H1 (cell line): ENCODE measurements around the gene SP1. TPM values are rescaled to one million over a fixed set of nuclear protein-coding genes. Genes with fewer than 3 reads are reported as not detected.
A peak's percentile ranks its signal among the peaks of the same experiment; 100 is the strongest.

Source experiments
- CTCF ChIA-PET: fragments of 300-600 bp; sonication (Branson Sonifier 250); formaldehyde crosslinking; loops from one replicate; lab custom pipeline; 2021; ENCODE audit not compliant: partially characterized antibody; lab: Charles Lee
- POLR2A ChIA-PET: fragments of 300-600 bp; sonication (Branson Sonifier 250); formaldehyde crosslinking; loops from one replicate; lab custom pipeline; 2021; ENCODE audit warnings: inconsistent platforms; ENCODE audit not compliant: partially characterized antibody; lab: Charles Lee
- DNase-seq, 2 experiments: peaks; one replicate each; pipeline versions ENCODE4 v3.0.0 to v3.0.0-alpha.2; 2010 to 2022; ENCODE audit warnings: low spot score in 2 of 2, low read depth in 1 of 2, mixed read lengths in 1 of 2
- FAIRE-seq: peaks from 2 replicates; lab custom pipeline; 2011; peaks lifted over from hg19 to GRCh38; lab: Jason Lieb, UNC
- H2AFZ ChIP-seq: 2 replicates; pipeline ENCODE4 v1.8.1; 2012; ENCODE audit warnings: low read length, inconsistent platforms
- H2AK5ac ChIP-seq: 2 replicates; pipeline ENCODE4 v1.6.1; 2013; ENCODE audit warnings: low read depth, low read length
- H2BK120ac ChIP-seq: replicated peaks from 2 replicates; pipeline ENCODE3; 2013; ENCODE audit warnings: low read depth, low read length, inconsistent platforms
- H2BK12ac ChIP-seq: 2 replicates; pipeline ENCODE4 v1.6.1; 2013; ENCODE audit warnings: low read depth, low read length
- H2BK15ac ChIP-seq: 2 replicates; pipeline ENCODE4 v1.6.1; 2013; ENCODE audit warnings: low read length
- H2BK20ac ChIP-seq: 2 replicates; pipeline ENCODE4 v1.6.1; 2013; ENCODE audit warnings: low read length
- H2BK5ac ChIP-seq: 2 replicates; pipeline ENCODE4 v1.6.1; 2013; ENCODE audit warnings: low read depth, low read length
- H3K14ac ChIP-seq: 2 replicates; pipeline ENCODE4 v1.6.1; 2013; ENCODE audit warnings: inconsistent platforms; ENCODE audit not compliant: insufficient read length
- H3K18ac ChIP-seq: 2 replicates; pipeline ENCODE4 v1.6.1; 2013; ENCODE audit warnings: low read length; ENCODE audit errors: extremely low read depth
- H3K23ac ChIP-seq: 2 replicates; pipeline ENCODE4 v1.6.1; 2013; ENCODE audit warnings: inconsistent platforms; ENCODE audit not compliant: insufficient read length
- H3K23me2 ChIP-seq: 2 replicates; pipeline ENCODE4 v1.6.1; 2013; ENCODE audit warnings: low read depth, low read length
- H3K27ac ChIP-seq: 2 replicates; pipeline ENCODE4 v1.6.1; 2011; ENCODE audit warnings: low read depth, low read length, inconsistent platforms
- H3K27me3 ChIP-seq, 4 experiments: replicated peaks in 1 of 4; 1 replicate in 1 of 4; 2 replicates in 3 of 4; pipeline versions ENCODE4 v1.6.1 to v1.8.1; 2011 to 2013; ENCODE audit warnings: low read length in 3 of 4, mild to moderate bottlenecking in 3 of 4, inconsistent platforms in 2 of 4, mixed read lengths in 2 of 4, moderate library complexity in 1 of 4; ENCODE audit not compliant: control insufficient read depth in 3 of 4, insufficient read depth in 3 of 4; ENCODE audit errors: extremely low read depth in 1 of 4
- H3K36me3 ChIP-seq, 4 experiments: 2 replicates each; pipeline versions ENCODE4 v1.6.1 to v1.8.1; 2011 to 2013; ENCODE audit warnings: mild to moderate bottlenecking in 4 of 4, low read length in 3 of 4, moderate library complexity in 2 of 4, control low read depth in 1 of 4, inconsistent platforms in 1 of 4; ENCODE audit not compliant: insufficient read depth in 4 of 4, control insufficient read depth in 2 of 4
- H3K4ac ChIP-seq: replicated peaks from 2 replicates; pipeline ENCODE3; 2013; ENCODE audit warnings: low read length, low read depth, mixed read lengths, inconsistent platforms; ENCODE audit not compliant: insufficient read length
- H3K4me1 ChIP-seq, 4 experiments: replicated peaks in 1 of 4; 1 replicate in 1 of 4; 2 replicates in 3 of 4; pipeline versions ENCODE4 v1.6.1 to v1.8.1; 2011 to 2013; ENCODE audit warnings: low read length in 3 of 4, inconsistent platforms in 2 of 4, mixed read lengths in 1 of 4; ENCODE audit not compliant: insufficient read depth in 4 of 4, control insufficient read depth in 3 of 4
- H3K4me2 ChIP-seq, 2 experiments: 2 replicates each; pipeline versions ENCODE4 v1.6.1 to v1.8.1; 2011 to 2013; ENCODE audit warnings: low read depth in 2 of 2, low read length in 2 of 2, control low read depth in 1 of 2, inconsistent platforms in 1 of 2, mild to moderate bottlenecking in 1 of 2; ENCODE audit not compliant: insufficient read depth in 1 of 2
- H3K4me3 ChIP-seq, 4 experiments: fragments of 200-600, 300-600 bp in 1 of 4; sonication (generic), shearing (Covaris generic), sonication (Bioruptor Twin) in 1 of 4; 2 replicates each; pipeline versions ENCODE4 v1.5.1 to v1.8.1; 2011 to 2016; ENCODE audit warnings: low read length in 4 of 4, low read depth in 3 of 4, control low read depth in 2 of 4, inconsistent platforms in 2 of 4, mild to moderate bottlenecking in 2 of 4, mixed read lengths in 1 of 4, moderate library complexity in 1 of 4; ENCODE audit not compliant: insufficient read depth in 2 of 4; ENCODE audit errors: extremely low read depth in 1 of 4
- H3K56ac ChIP-seq: replicated peaks from 2 replicates; pipeline ENCODE3; 2013; ENCODE audit warnings: low read depth, mild to moderate bottlenecking, mixed read lengths, low read length, inconsistent platforms; ENCODE audit not compliant: insufficient read length
- H3K79me1 ChIP-seq: 2 replicates; pipeline ENCODE4 v1.6.1; 2013; ENCODE audit warnings: low read depth, low read length, control low read depth
- H3K79me2 ChIP-seq, 2 experiments: 2 replicates each; pipeline versions ENCODE4 v1.6.1 to v1.8.1; 2012 to 2013; ENCODE audit warnings: low read length in 2 of 2, mild to moderate bottlenecking in 2 of 2, inconsistent platforms in 1 of 2; ENCODE audit not compliant: insufficient read depth in 2 of 2, control insufficient read depth in 1 of 2
- H3K9ac ChIP-seq, 4 experiments: replicated peaks in 1 of 4; 1 replicate in 1 of 4; 2 replicates in 3 of 4; pipeline versions ENCODE4 v1.6.1 to v1.8.1; 2011 to 2013; ENCODE audit warnings: low read depth in 3 of 4, low read length in 3 of 4, control low read depth in 2 of 4, mild to moderate bottlenecking in 2 of 4, moderate library complexity in 2 of 4, inconsistent platforms in 1 of 4; ENCODE audit errors: extremely low read depth in 1 of 4
- H3K9me3 ChIP-seq, 2 experiments: 2 replicates each; pipeline versions ENCODE4 v1.6.1 to v1.8.1; 2012 to 2013; ENCODE audit warnings: mild to moderate bottlenecking in 2 of 2, moderate library complexity in 2 of 2, control low read depth in 1 of 2, inconsistent platforms in 1 of 2, low read depth in 1 of 2, low read length in 1 of 2, mixed read lengths in 1 of 2; ENCODE audit not compliant: insufficient read depth in 2 of 2
- H4K20me1 ChIP-seq, 2 experiments: replicated peaks in 1 of 2; 2 replicates each; pipeline versions ENCODE3 to v1.8.1; 2011 to 2013; ENCODE audit warnings: inconsistent platforms in 2 of 2, low read length in 2 of 2, mild to moderate bottlenecking in 1 of 2; ENCODE audit not compliant: insufficient read depth in 2 of 2, control insufficient read depth in 1 of 2
- H4K5ac ChIP-seq: 2 replicates; pipeline ENCODE4 v1.6.1; 2013; ENCODE audit warnings: low read length, low read depth, mixed read lengths, inconsistent platforms; ENCODE audit not compliant: insufficient read length
- H4K8ac ChIP-seq: 2 replicates; pipeline ENCODE4 v1.8.0; 2013; ENCODE audit warnings: mild to moderate bottlenecking, moderate library complexity, low read length, inconsistent platforms; ENCODE audit not compliant: insufficient read depth; ENCODE audit errors: extremely low read depth
- H4K91ac ChIP-seq: replicated peaks from 2 replicates; pipeline ENCODE3; 2013; ENCODE audit warnings: low read length, mixed read lengths, inconsistent platforms; ENCODE audit not compliant: insufficient read length
- CHD1 ChIP-seq: IDR thresholded peaks from 2 replicates; pipeline ENCODE4 v1.6.1; 2012; ENCODE audit warnings: low read depth, low read length, improper control_type of control experiment
- CREB1 ChIP-seq: IDR thresholded peaks from 2 replicates; pipeline ENCODE4 v1.6.1; 2012; ENCODE audit warnings: inconsistent platforms
- EGR1 ChIP-seq: IDR thresholded peaks from 2 replicates; pipeline ENCODE4 v1.6.1; 2011; ENCODE audit warnings: low read depth, low read length, borderline replicate concordance
- EP300 ChIP-seq, 2 experiments: IDR thresholded peaks; 1 replicate in 1 of 2; 2 replicates in 1 of 2; pipeline ENCODE4 v1.6.1; 2011 to 2012; ENCODE audit warnings: low read depth in 2 of 2, low read length in 2 of 2, mild to moderate bottlenecking in 2 of 2, borderline replicate concordance in 1 of 2, inconsistent platforms in 1 of 2, moderate library complexity in 1 of 2
- FOSL1 ChIP-seq: IDR thresholded peaks from 2 replicates; pipeline ENCODE4 v1.6.1; 2011; ENCODE audit warnings: mild to moderate bottlenecking, low read depth, low read length, moderate library complexity; ENCODE audit not compliant: insufficient read depth
- KDM4A ChIP-seq: IDR thresholded peaks from one replicate; pipeline ENCODE4 v1.7.1; 2012; ENCODE audit warnings: low read depth, mild to moderate bottlenecking, moderate library complexity, low read length, inconsistent platforms; ENCODE audit not compliant: severe bottlenecking
- MAFK ChIP-seq: IDR thresholded peaks from 2 replicates; pipeline ENCODE4 v1.6.1; 2012; ENCODE audit warnings: low read depth, mild to moderate bottlenecking, improper control_type of control experiment, low read length
- SP1 ChIP-seq: IDR thresholded peaks from 2 replicates; pipeline ENCODE4 v1.6.1; 2011; ENCODE audit warnings: low read depth, low read length
- SUZ12 ChIP-seq: fragments of 200-600 bp; sonication (generic); IDR thresholded peaks from 2 replicates; pipeline ENCODE4 v1.6.1; 2012; ENCODE audit warnings: mild to moderate bottlenecking, inconsistent platforms, low read length, moderate library complexity, mixed read lengths
- TAF1 ChIP-seq: IDR thresholded peaks from 2 replicates; pipeline ENCODE4 v1.6.1; 2011; ENCODE audit warnings: mild to moderate bottlenecking, low read depth, low read length
- WGBS, 2 experiments: shearing (Covaris generic) in 1 of 2; methylation state at CpG; one replicate each; pipeline versions ENCODE4 v1.1.6 to v1.1.7; 2013 to 2015; ENCODE audit warnings: low lambda C conversion rate in 2 of 2, mixed read lengths in 2 of 2, inconsistent platforms in 1 of 2, low coverage in 1 of 2, missing lambda C conversion rate in 1 of 2; ENCODE audit not compliant: insufficient replicate concordance in 2 of 2, insufficient coverage in 1 of 2, insufficient read length in 1 of 2; ENCODE audit errors: extremely low coverage in 1 of 2, missing lambda C conversion rate in 1 of 2; 5-methylcytosine and 5-hydroxymethylcytosine counted together
- polyA plus RNA-seq, 7 experiments: library from polyadenylated mRNA; depleted of rRNA in 3 of 7; stranded (reverse) in 5 of 7; unstranded in 2 of 7; fragments of >200 nt in 5 of 7; fragments of 200-250 nt in 2 of 7; gene quantifications; 1 replicate in 5 of 7; 2 replicates in 1 of 7; 4 replicates in 1 of 7; pipeline versions ENCODE4 v1.2.1 to v1.2.3, GENCODE V29; 2011 to 2013; ENCODE audit warnings: missing spikeins in 2 of 7, mixed read lengths in 2 of 7
- total RNA-seq: library from RNA; stranded (reverse); fragmentation: NEBNext Ultra II Directional; extraction: Animal tissue kit (Norgen Biotek cat#: 25700); gene quantifications from 2 replicates; pipeline ENCODE4 v1.2.1, GENCODE V29; 2021
- TF ChIP-seq, protein P1 (sequence below), 3 experiments: IDR thresholded peaks; 1 replicate in 2 of 3; 2 replicates in 1 of 3; pipeline versions ENCODE4 v1.5.1 to v1.6.1; 2011; ENCODE audit warnings: low read length in 3 of 3, mild to moderate bottlenecking in 3 of 3, inconsistent platforms in 2 of 3, low read depth in 1 of 3, moderate library complexity in 1 of 3; ENCODE audit not compliant: insufficient read depth in 1 of 3; ENCODE audit errors: control extremely low read depth in 1 of 3

The SP1 gene
- total and polyA plus RNA-seq, 2 of the 8 experiments (the other 6 are each of a cell fraction or from before 2014, with no cell fraction given) = 50.7 to 75.2 TPM

DNA sequence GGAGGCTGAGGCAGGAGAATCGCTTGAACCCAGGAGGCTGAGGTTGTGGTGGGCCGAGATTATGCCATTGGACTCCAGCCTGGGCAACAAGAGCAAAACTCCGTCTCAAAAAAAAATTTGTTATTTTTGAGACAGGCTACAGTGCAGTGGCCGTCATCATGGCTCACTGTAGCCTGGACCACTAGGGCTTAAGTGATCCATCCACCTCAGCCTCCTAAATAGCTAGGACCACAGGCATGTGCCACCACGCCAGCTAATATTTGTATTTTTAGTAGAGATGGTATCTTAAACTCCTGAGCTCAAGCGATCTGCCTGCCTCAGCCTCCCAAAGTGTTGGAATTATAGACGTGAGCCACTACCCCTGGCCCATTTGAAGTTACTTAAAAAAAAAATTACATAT lies 71.0 kb downstream of the SP1 start:
- H2BK15ac ChIP-seq = no peak overlapping the region
- H3K79me1 ChIP-seq = peaks cover 7% of the 10 kb centered on the region; the same call in 1 of the 2 replicates
- CTCF ChIA-PET = interaction anchor here (0.6 to 1.9 kb wide), 7 partner anchors 8 to 178 kb away, joined by 3 to 6 read pairs (median 3); partner anchors contain the start of gene AAAS
- H4K8ac ChIP-seq = no peak overlapping the region
- peaks cover 22 to 27% of the 10 kb centered on the region in 2 experiments for H4K20me1 ChIP-seq
- H2BK12ac ChIP-seq = no peak overlapping the region
- no peak overlapping the region for H3K9ac ChIP-seq
- H4K5ac ChIP-seq = no peak overlapping the region
- peaks cover 7% of the 10 kb centered on the region for H3K23me2 ChIP-seq
- H3K4me2 ChIP-seq = no peak overlapping the region
- H2BK120ac ChIP-seq = no peak overlapping the region
- no peak overlapping the region for H3K23ac ChIP-seq
- no peak overlapping the region for H3K4ac ChIP-seq
- no peak overlapping the region for H4K91ac ChIP-seq
- H3K14ac ChIP-seq = no peak overlapping the region
- no peak overlapping the region for H2BK5ac ChIP-seq
- H3K36me3 ChIP-seq = peaks cover 20 to 29% (median 21%) of the 10 kb centered on the region in 4 experiments
- H2AFZ ChIP-seq = no peak overlapping the region
- H3K27me3 ChIP-seq = no peaks in the 10 kb centered on the region
- POLR2A ChIA-PET = interaction anchor here (0.6 to 57.6 kb wide), 11 partner anchors 9 to 130 kb away, joined by 3 to 3397 read pairs (median 4); partner anchors contain the start of genes AAAS, MAP3K12, NPFF and PRR13
- H3K18ac ChIP-seq = no peak overlapping the region
- no peak overlapping the region for H3K56ac ChIP-seq
- no peak overlapping the region for H3K27ac ChIP-seq
- FAIRE-seq = no peak
- WGBS, 2 experiments = 79% methylated on average over 7 of the region's 7 CpGs; no CpG with 5 or more reads in 1 of the 2 experiments
- H3K79me2 ChIP-seq = peaks cover 20 to 36% of the 10 kb centered on the region in 2 experiments
- H3K4me3 ChIP-seq = no peak overlapping the region
- DNase-seq = no peak
- H3K9me3 ChIP-seq = no peaks in the 10 kb centered on the region
- H3K4me1 ChIP-seq = peaks cover 0 to 8% (median 1%) of the 10 kb centered on the region in 4 experiments; a peak in 3 of 7 replicates
- H2BK20ac ChIP-seq = no peak overlapping the region
- H2AK5ac ChIP-seq = 0 out of 2 replicates have a peak overlapping the region, but pooled peaks have one; percentile 90
- TF ChIP-seq KDM4A (no peak), TAF1 (no peak), CHD1 (no peak), MAFK (no peak), CREB1 (no peak), SUZ12 (no peak), EP300 (IDR thresholded peaks at IDR 0.05; ENCODE audit: borderline replicate concordance in 1 of 2, low read depth in 2 of 2, low read length in 2 of 2) (no peak), EGR1 (no peak), SP1 (no peak), FOSL1 (no peak)
- TF ChIP-seq, protein P1, sequence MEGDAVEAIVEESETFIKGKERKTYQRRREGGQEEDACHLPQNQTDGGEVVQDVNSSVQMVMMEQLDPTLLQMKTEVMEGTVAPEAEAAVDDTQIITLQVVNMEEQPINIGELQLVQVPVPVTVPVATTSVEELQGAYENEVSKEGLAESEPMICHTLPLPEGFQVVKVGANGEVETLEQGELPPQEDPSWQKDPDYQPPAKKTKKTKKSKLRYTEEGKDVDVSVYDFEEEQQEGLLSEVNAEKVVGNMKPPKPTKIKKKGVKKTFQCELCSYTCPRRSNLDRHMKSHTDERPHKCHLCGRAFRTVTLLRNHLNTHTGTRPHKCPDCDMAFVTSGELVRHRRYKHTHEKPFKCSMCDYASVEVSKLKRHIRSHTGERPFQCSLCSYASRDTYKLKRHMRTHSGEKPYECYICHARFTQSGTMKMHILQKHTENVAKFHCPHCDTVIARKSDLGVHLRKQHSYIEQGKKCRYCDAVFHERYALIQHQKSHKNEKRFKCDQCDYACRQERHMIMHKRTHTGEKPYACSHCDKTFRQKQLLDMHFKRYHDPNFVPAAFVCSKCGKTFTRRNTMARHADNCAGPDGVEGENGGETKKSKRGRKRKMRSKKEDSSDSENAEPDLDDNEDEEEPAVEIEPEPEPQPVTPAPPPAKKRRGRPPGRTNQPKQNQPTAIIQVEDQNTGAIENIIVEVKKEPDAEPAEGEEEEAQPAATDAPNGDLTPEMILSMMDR (IDR thresholded peaks at IDR 0.05; ENCODE audit: control extremely low read depth in 1 of 3, insufficient read depth in 1 of 3, low read depth in 1 of 3, low read length in 3 of 3) = no peak
